HG02981 (cell line): ENCODE data around the gene MOV10L1.

Source experiments
- ATAC-seq: cut with Tn5 transposase; IDR thresholded peaks from one replicate; pipeline ENCODE4 v1.9.1; 2021; ENCODE audit warnings: mild to moderate bottlenecking, moderate library complexity; ENCODE audit not compliant: unreplicated experiment

The MOV10L1 gene

GRCh38 chr22:50184902-50185374, 95.1 kb downstream of the MOV10L1 start:
- no peak for ATAC-seq

GRCh38 chr22:50185375-50186087, 95.7 kb downstream of the MOV10L1 start, which contains the start of gene TRABD:
TRABD (plus strand) TSS chr22:50185913; CDS start chr22:50193061, 7,148 bp downstream.
- ATAC-seq, result peak; percentile 46

GRCh38 chr22:50186181-50186714, 96.4 kb downstream of the MOV10L1 start:
- no peak for ATAC-seq

- ATAC-seq, result no peak
Observed at GRCh38 chr22:50186761-50187523, 97.1 kb downstream of the MOV10L1 start.

- no peak for ATAC-seq
Observed at GRCh38 chr22:50188356-50188755, 98.5 kb downstream of the MOV10L1 start.

- ATAC-seq, result no peak
Observed at GRCh38 chr22:50189184-50189848, 99.5 kb downstream of the MOV10L1 start.

GRCh38 chr22:50189849-50190181, 100.0 kb downstream of the MOV10L1 start:
- no peak for ATAC-seq

- peak; percentile 39 for ATAC-seq
Observed at GRCh38 chr22:50190182-50190940, 100.6 kb downstream of the MOV10L1 start.

- peak; percentile 30 for ATAC-seq
Observed at GRCh38 chr22:50190941-50191741, 101.3 kb downstream of the MOV10L1 start.

GRCh38 chr22:50192436-50193204, 102.8 kb downstream of the MOV10L1 start:
- no peak for ATAC-seq

- ATAC-seq, result no peak
Observed at GRCh38 chr22:50193621-50194020, 103.8 kb downstream of the MOV10L1 start.

GRCh38 chr22:50194037-50194805, 104.4 kb downstream of the MOV10L1 start:
- no peak for ATAC-seq

GRCh38 chr22:50196256-50196655, 106.5 kb downstream of the MOV10L1 start:
- no peak for ATAC-seq

- no peak for ATAC-seq
Observed at GRCh38 chr22:50197000-50197800, 107.4 kb downstream of the MOV10L1 start.

- ATAC-seq, result no peak
Observed at GRCh38 chr22:50197856-50198623, 108.2 kb downstream of the MOV10L1 start.

- ATAC-seq, result no peak
Observed at GRCh38 chr22:50198624-50199017, 108.8 kb downstream of the MOV10L1 start.

GRCh38 chr22:50199251-50199721, 109.5 kb downstream of the MOV10L1 start:
- no peak for ATAC-seq
